ENCODE measurements around the gene RAMP3.
A peak's percentile ranks its signal among the peaks of the same experiment; 100 is the strongest.

RAMP3 gene

GRCh38 chr7:45223728-45224630 is 66.4 kb downstream of the RAMP3 start:
- Mint-ChIP-seq H3K4me1 (no peaks in the 10 kb centered on the region), H3K36me3 (no peaks in the 10 kb centered on the region), H3K9me3 (no peaks in the 10 kb centered on the region), H3K27ac (no peak overlapping the region), H3K4me3 (no peak overlapping the region)
- ATAC-seq (no peak), DNase-seq (ENCODE audit: low spot score in 2 of 2) (peak in 1 of 2 donors; percentile 43)

- Mint-ChIP-seq H3K4me3 (no peak overlapping the region), H3K36me3 (no peaks in the 10 kb centered on the region), H3K4me1 (no peaks in the 10 kb centered on the region), H3K27ac (no peak overlapping the region), H3K9me3 (no peaks in the 10 kb centered on the region)
- ATAC-seq (no peak), DNase-seq (ENCODE audit: low spot score in 2 of 2) (peak in 1 of 2 donors; percentile 42)
These were observed 67.2 kb downstream of the RAMP3 start for GRCh38 chr7:45224832-45225231.

GRCh38 chr7:45225311-45225947 is 67.8 kb downstream of the RAMP3 start:
- Mint-ChIP-seq H3K36me3 (no peaks in the 10 kb centered on the region), H3K27ac (no peak overlapping the region), H3K4me3 (no peak overlapping the region), H3K4me1 (no peaks in the 10 kb centered on the region), H3K9me3 (no peaks in the 10 kb centered on the region)
- DNase-seq (ENCODE audit: low spot score in 2 of 2), result peak in 1 of 2 donors; percentile 23
- ATAC-seq, result no peak

GRCh38 chr7:45225948-45226335 is 68.4 kb downstream of the RAMP3 start:
- Mint-ChIP-seq H3K36me3 (no peaks in the 10 kb centered on the region), H3K27ac (no peak overlapping the region), H3K4me1 (no peaks in the 10 kb centered on the region), H3K4me3 (no peak overlapping the region), H3K9me3 (no peaks in the 10 kb centered on the region)
- DNase-seq (ENCODE audit: low spot score in 2 of 2) (peak in 1 of 2 donors; percentile 20), ATAC-seq (no peak)

- H3K27ac Mint-ChIP-seq, result no peak overlapping the region
- no peaks in the 10 kb centered on the region for H3K36me3 Mint-ChIP-seq
- no peaks in the 10 kb centered on the region for H3K4me1 Mint-ChIP-seq
- H3K4me3 Mint-ChIP-seq, result no peak overlapping the region
- ATAC-seq, result no peak
- no peaks in the 10 kb centered on the region for H3K9me3 Mint-ChIP-seq
- peak in 1 of 2 donors; percentile 46 for DNase-seq (ENCODE audit: low spot score in 2 of 2)
These were observed 71.7 kb downstream of the RAMP3 start for GRCh38 chr7:45229156-45229920.

- no peaks in the 10 kb centered on the region for H3K4me1 Mint-ChIP-seq
- DNase-seq (ENCODE audit: low spot score in 2 of 2), result peak in 1 of 2 donors; percentile 7
- ATAC-seq, result no peak
- H3K36me3 Mint-ChIP-seq, result no peaks in the 10 kb centered on the region
- no peaks in the 10 kb centered on the region for H3K9me3 Mint-ChIP-seq
- H3K27ac Mint-ChIP-seq, result no peak overlapping the region
- H3K4me3 Mint-ChIP-seq, result no peak overlapping the region
These were observed 72.5 kb downstream of the RAMP3 start for GRCh38 chr7:45230083-45230482.

GRCh38 chr7:45230611-45231165 is 73.1 kb downstream of the RAMP3 start:
- no peak overlapping the region for H3K27ac Mint-ChIP-seq
- no peaks in the 10 kb centered on the region for H3K9me3 Mint-ChIP-seq
- no peak overlapping the region for H3K4me3 Mint-ChIP-seq
- ATAC-seq (peak; percentile 34), DNase-seq (ENCODE audit: low spot score in 2 of 2) (peak in 1 of 2 donors; percentile 18)
- H3K4me1 Mint-ChIP-seq, result no peaks in the 10 kb centered on the region
- H3K36me3 Mint-ChIP-seq, result no peaks in the 10 kb centered on the region

GRCh38 chr7:45233249-45233775 is 75.7 kb downstream of the RAMP3 start:
- Mint-ChIP-seq H3K36me3 (no peaks in the 10 kb centered on the region), H3K4me1 (no peaks in the 10 kb centered on the region), H3K27ac (no peak overlapping the region), H3K9me3 (no peaks in the 10 kb centered on the region), H3K4me3 (no peak overlapping the region)
- DNase-seq (ENCODE audit: low spot score in 2 of 2), result no peak
- no peak for ATAC-seq
